Activated CD8-positive, alpha-beta memory T cell treated with anti-CD3 and anti-CD28 coated beads, Interleukin-2, amount 10 ng/mL, durations not matched to agents 7 days and 5 days (primary cell): ENCODE measurements around the gene TRIM27. TPM values are rescaled to one million over a fixed set of nuclear protein-coding genes. Genes with fewer than 3 reads are reported as not detected.
A peak's percentile ranks its signal among the peaks of the same experiment; 100 is the strongest.
"Not testable (repeated sequence)": the region's sequence is repeated elsewhere in the genome, so short reads cannot be mapped to it uniquely, and the experiment has no call there.

Experiments
- ATAC-seq: fragments of 150-1000 bp; cut with Tn5 transposase; one replicate; pipeline ENCODE4 v1.10.0; 2021; ENCODE audit warnings: moderate library complexity
- CTCF ChIA-PET: fragments of 350-600 bp; sonication (Branson Sonifier 250); formaldehyde crosslinking; loops from one replicate; lab custom pipeline; 2021; ENCODE audit warnings: antibody characterized with exemption; lab: Charles Lee
- DNase-seq: peaks from one replicate; pipeline ENCODE4 v3.0.0-alpha.2; 2020
- H3K27ac Mint-ChIP-seq: one replicate; pipeline ENCODE4 v1.8.0; 2021; ENCODE audit warnings: mild to moderate bottlenecking, mixed read lengths
- H3K27me3 Mint-ChIP-seq: one replicate; pipeline ENCODE4 v1.8.0; 2021; ENCODE audit warnings: mixed read lengths
- H3K36me3 Mint-ChIP-seq: one replicate; pipeline ENCODE4 v1.8.0; 2021; ENCODE audit warnings: mild to moderate bottlenecking, mixed read lengths
- H3K4me1 Mint-ChIP-seq: one replicate; pipeline ENCODE4 v1.8.0; 2021; ENCODE audit warnings: mixed read lengths
- H3K4me3 Mint-ChIP-seq: one replicate; pipeline ENCODE4 v1.8.0; 2021; ENCODE audit warnings: mild to moderate bottlenecking, moderate library complexity, mixed read lengths
- H3K9me3 Mint-ChIP-seq: one replicate; pipeline ENCODE4 v1.8.0; 2022; ENCODE audit warnings: low read depth, mixed read lengths
- total RNA-seq, 2 experiments: library from RNA; stranded (reverse); gene quantifications; one replicate each; pipeline ENCODE4 v1.2.3, GENCODE V29; 2021

The TRIM27 gene
- 10 to 100 TPM; 52.5 to 62.9 TPM for total RNA-seq

- Mint-ChIP-seq H3K27ac (peak within 1 kb of the TSS; percentile 93), H3K9me3 (no peaks in the 10 kb centered on the region), H3K36me3 (peaks cover 36% of the 10 kb centered on the region), H3K4me1 (peaks cover 41% of the 10 kb centered on the region), H3K4me3 (peak within 1 kb of the TSS; percentile 93), H3K27me3 (peaks cover 3% of the 10 kb centered on the region)
- peak; percentile 86 for ATAC-seq
- CTCF ChIA-PET, result interaction anchor here (0.6 to 4.1 kb wide), 16 partner anchors 10 to 93 kb away, joined by 3 to 44 read pairs (median 4); no protein-coding TSS in a partner anchor
- peak; percentile 86 for DNase-seq
These were observed at the start of gene TRIM27 for GRCh38 chr6:28923318-28924102. TSS of gene TRIM27 (minus strand) at chr6:28923985. CDS start at chr6:28923632, 353 bp downstream.

GRCh38 chr6:28970056-28970455 is 46.3 kb upstream of the TRIM27 start:
- peaks cover 22% of the 10 kb centered on the region for H3K27me3 Mint-ChIP-seq
- H3K36me3 Mint-ChIP-seq, H3K4me1 Mint-ChIP-seq, ATAC-seq, DNase-seq, H3K4me3 Mint-ChIP-seq, H3K27ac Mint-ChIP-seq, H3K9me3 Mint-ChIP-seq: not testable (repeated sequence)
- CTCF ChIA-PET, result interaction anchor here (0.8 to 1.1 kb wide), 2 partner anchors 41 to 46 kb away, joined by 3 read pairs; no protein-coding TSS in a partner anchor

GRCh38 chr6:28969129-28969528 is 45.3 kb upstream of the TRIM27 start:
- DNase-seq (no peak), ATAC-seq (no peak)
- CTCF ChIA-PET, result no interaction called here
- Mint-ChIP-seq H3K27ac (no peak overlapping the region), H3K4me3 (no peak overlapping the region), H3K4me1 (no peaks in the 10 kb centered on the region), H3K27me3 (peaks cover 24% of the 10 kb centered on the region), H3K9me3 (no peaks in the 10 kb centered on the region), H3K36me3 (no peaks in the 10 kb centered on the region)

GRCh38 chr6:28968476-28968875 is 44.7 kb upstream of the TRIM27 start:
- no peak overlapping the region for H3K27ac Mint-ChIP-seq
- ATAC-seq, result no peak
- no peaks in the 10 kb centered on the region for H3K9me3 Mint-ChIP-seq
- no peak for DNase-seq
- CTCF ChIA-PET, result no interaction called here
- H3K4me3 Mint-ChIP-seq, result no peak overlapping the region
- H3K4me1 Mint-ChIP-seq, result no peaks in the 10 kb centered on the region
- peaks cover 24% of the 10 kb centered on the region for H3K27me3 Mint-ChIP-seq
- no peaks in the 10 kb centered on the region for H3K36me3 Mint-ChIP-seq

GRCh38 chr6:28965706-28966105 is 41.9 kb upstream of the TRIM27 start:
- H3K27ac Mint-ChIP-seq, result no peak overlapping the region
- no peak for DNase-seq
- CTCF ChIA-PET, result no interaction called here

GRCh38 chr6:28960846-28961500 is 37.2 kb upstream of the TRIM27 start:
- DNase-seq (no peak), ATAC-seq (no peak)
- Mint-ChIP-seq H3K4me1 (no peaks in the 10 kb centered on the region), H3K36me3 (no peaks in the 10 kb centered on the region), H3K9me3 (no peaks in the 10 kb centered on the region), H3K27me3 (peaks cover 18% of the 10 kb centered on the region), H3K4me3 (no peak overlapping the region), H3K27ac (no peak overlapping the region)
- CTCF ChIA-PET, result no interaction called here

More at GRCh38 chr6:28965706-28966105, 41.9 kb upstream of the TRIM27 start:
- no peaks in the 10 kb centered on the region for H3K4me1 Mint-ChIP-seq
- H3K9me3 Mint-ChIP-seq, result no peaks in the 10 kb centered on the region
- no peak overlapping the region for H3K4me3 Mint-ChIP-seq
- peaks cover 29% of the 10 kb centered on the region for H3K27me3 Mint-ChIP-seq
- no peaks in the 10 kb centered on the region for H3K36me3 Mint-ChIP-seq
- ATAC-seq, result no peak

GRCh38 chr6:28958561-28959243 is 34.9 kb upstream of the TRIM27 start:
- CTCF ChIA-PET, ATAC-seq, H3K36me3 Mint-ChIP-seq, H3K27ac Mint-ChIP-seq, H3K4me3 Mint-ChIP-seq, H3K9me3 Mint-ChIP-seq, DNase-seq: not testable (repeated sequence)
- Mint-ChIP-seq H3K4me1 (peaks cover 14% of the 10 kb centered on the region), H3K27me3 (peaks cover 12% of the 10 kb centered on the region)

GRCh38 chr6:28957795-28958314 is 34.1 kb upstream of the TRIM27 start:
- CTCF ChIA-PET, ATAC-seq, H3K9me3 Mint-ChIP-seq, H3K4me3 Mint-ChIP-seq, H3K36me3 Mint-ChIP-seq, DNase-seq, H3K27ac Mint-ChIP-seq: not testable (repeated sequence)
- peaks cover 21% of the 10 kb centered on the region for H3K4me1 Mint-ChIP-seq
- H3K27me3 Mint-ChIP-seq, result peaks cover 12% of the 10 kb centered on the region

- CTCF ChIA-PET, result interaction anchor here (1.4 kb wide), 1 partner anchor 25 kb away, joined by 3 read pairs; no protein-coding TSS in a partner anchor
- H3K4me1 Mint-ChIP-seq, result peaks cover 26% of the 10 kb centered on the region
- ATAC-seq (no peak), DNase-seq (no peak)
- H3K36me3 Mint-ChIP-seq, result no peaks in the 10 kb centered on the region
- H3K4me3 Mint-ChIP-seq, result no peak overlapping the region
- H3K9me3 Mint-ChIP-seq, result no peaks in the 10 kb centered on the region
- H3K27me3 Mint-ChIP-seq, result peaks cover 7% of the 10 kb centered on the region
- H3K27ac Mint-ChIP-seq, result no peak overlapping the region
These were observed 32.5 kb upstream of the TRIM27 start for GRCh38 chr6:28956331-28956730.

GRCh38 chr6:28953585-28954258 is 29.9 kb upstream of the TRIM27 start:
- ATAC-seq (no peak), DNase-seq (no peak)
- Mint-ChIP-seq H3K27ac (peak overlapping the region; percentile 48), H3K4me3 (peak overlapping the region; percentile 77), H3K9me3 (no peaks in the 10 kb centered on the region), H3K27me3 (peaks cover 7% of the 10 kb centered on the region), H3K36me3 (no peaks in the 10 kb centered on the region), H3K4me1 (peaks cover 29% of the 10 kb centered on the region)
- CTCF ChIA-PET, result interaction anchor here (1.3 to 2.5 kb wide), 3 partner anchors 12 to 116 kb away, joined by 4 to 11 read pairs (median 4); no protein-coding TSS in a partner anchor

- H3K27ac Mint-ChIP-seq, result peak overlapping the region; percentile 48
- CTCF ChIA-PET, result interaction anchor here (1.3 to 2.5 kb wide), 3 partner anchors 11 to 116 kb away, joined by 4 to 11 read pairs (median 4); no protein-coding TSS in a partner anchor
- no peaks in the 10 kb centered on the region for H3K36me3 Mint-ChIP-seq
- H3K4me3 Mint-ChIP-seq, result peak overlapping the region; percentile 77
- DNase-seq (peak; percentile 75), ATAC-seq (peak; percentile 83)
- H3K27me3 Mint-ChIP-seq, result peaks cover 7% of the 10 kb centered on the region
- peaks cover 29% of the 10 kb centered on the region for H3K4me1 Mint-ChIP-seq
- no peaks in the 10 kb centered on the region for H3K9me3 Mint-ChIP-seq
These were observed 29.3 kb upstream of the TRIM27 start for GRCh38 chr6:28953039-28953584.

GRCh38 chr6:28949656-28950195 is 25.9 kb upstream of the TRIM27 start:
- peaks cover 26% of the 10 kb centered on the region for H3K4me1 Mint-ChIP-seq
- DNase-seq, H3K36me3 Mint-ChIP-seq, H3K27me3 Mint-ChIP-seq, ATAC-seq, H3K9me3 Mint-ChIP-seq, H3K4me3 Mint-ChIP-seq, CTCF ChIA-PET, H3K27ac Mint-ChIP-seq: not testable (repeated sequence)
